Tibial nerve (tissue), 4 donors: ENCODE data around the gene GRIK4.

ENCODE experiments used
- EP300 ChIP-seq, 2 donors: sonication (generic); formaldehyde crosslinking; IDR thresholded peaks; one replicate each; pipeline ENCODE4 v1.6.1; 2017; ENCODE audit warnings: antibody characterized with exemption in 2 of 2, mild to moderate bottlenecking in 1 of 2
- POLR2A ChIP-seq, 2 donors: fragments of 450-650 bp; IDR thresholded peaks; one replicate each; pipeline ENCODE4 v1.6.1; 2017; ENCODE audit warnings: antibody characterized with exemption in 2 of 2, mild to moderate bottlenecking in 2 of 2, moderate library complexity in 2 of 2
- TF ChIP-seq, protein P1 (sequence below), 5 experiments: fragments of 200-600 bp in 3 of 5; fragments of 450-650 bp in 2 of 5; sonication (generic) in 3 of 5; IDR thresholded peaks; one replicate each; pipeline ENCODE4 v1.5.1; 2016 to 2019; ENCODE audit warnings: antibody characterized with exemption in 5 of 5, mild to moderate bottlenecking in 3 of 5, moderate library complexity in 2 of 5

GRCh38 chr11:120562806-120563425 is 51.4 kb downstream of the GRIK4 start:
- no peak for TF ChIP-seq EP300 (IDR thresholded peaks at IDR 0.05)
- no peak for TF ChIP-seq POLR2A (IDR thresholded peaks at IDR 0.05)
- TF ChIP-seq, protein P1, sequence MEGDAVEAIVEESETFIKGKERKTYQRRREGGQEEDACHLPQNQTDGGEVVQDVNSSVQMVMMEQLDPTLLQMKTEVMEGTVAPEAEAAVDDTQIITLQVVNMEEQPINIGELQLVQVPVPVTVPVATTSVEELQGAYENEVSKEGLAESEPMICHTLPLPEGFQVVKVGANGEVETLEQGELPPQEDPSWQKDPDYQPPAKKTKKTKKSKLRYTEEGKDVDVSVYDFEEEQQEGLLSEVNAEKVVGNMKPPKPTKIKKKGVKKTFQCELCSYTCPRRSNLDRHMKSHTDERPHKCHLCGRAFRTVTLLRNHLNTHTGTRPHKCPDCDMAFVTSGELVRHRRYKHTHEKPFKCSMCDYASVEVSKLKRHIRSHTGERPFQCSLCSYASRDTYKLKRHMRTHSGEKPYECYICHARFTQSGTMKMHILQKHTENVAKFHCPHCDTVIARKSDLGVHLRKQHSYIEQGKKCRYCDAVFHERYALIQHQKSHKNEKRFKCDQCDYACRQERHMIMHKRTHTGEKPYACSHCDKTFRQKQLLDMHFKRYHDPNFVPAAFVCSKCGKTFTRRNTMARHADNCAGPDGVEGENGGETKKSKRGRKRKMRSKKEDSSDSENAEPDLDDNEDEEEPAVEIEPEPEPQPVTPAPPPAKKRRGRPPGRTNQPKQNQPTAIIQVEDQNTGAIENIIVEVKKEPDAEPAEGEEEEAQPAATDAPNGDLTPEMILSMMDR (IDR thresholded peaks at IDR 0.05): no peak
